Suppressor macrophage (primary cell): ENCODE measurements around the gene TSPAN19.

Experiments used
- DNase-seq, 4 experiments: peaks; one replicate each; pipeline ENCODE4 v3.0.0-alpha.2; 2020 to 2022

TSPAN19 gene

GRCh38 chr12:85000729-85001128 is 35.3 kb downstream of the TSPAN19 start:
- DNase-seq, result no peak

- no peak for DNase-seq
Measured at GRCh38 chr12:84998341-84998740, 37.7 kb downstream of the TSPAN19 start.

- no peak for DNase-seq
Measured at GRCh38 chr12:84996759-84997158, 39.3 kb downstream of the TSPAN19 start.

GRCh38 chr12:84995641-84996040 is 40.4 kb downstream of the TSPAN19 start:
- no peak for DNase-seq

- no peak for DNase-seq
Measured at GRCh38 chr12:84994426-84994825, 41.7 kb downstream of the TSPAN19 start.

- DNase-seq, result no peak
Measured at GRCh38 chr12:84986586-84986985, 49.5 kb downstream of the TSPAN19 start.

GRCh38 chr12:84986117-84986516 is 50.0 kb downstream of the TSPAN19 start:
- no peak for DNase-seq

GRCh38 chr12:84983289-84983688 is 52.8 kb downstream of the TSPAN19 start:
- DNase-seq, result no peak

DNA sequence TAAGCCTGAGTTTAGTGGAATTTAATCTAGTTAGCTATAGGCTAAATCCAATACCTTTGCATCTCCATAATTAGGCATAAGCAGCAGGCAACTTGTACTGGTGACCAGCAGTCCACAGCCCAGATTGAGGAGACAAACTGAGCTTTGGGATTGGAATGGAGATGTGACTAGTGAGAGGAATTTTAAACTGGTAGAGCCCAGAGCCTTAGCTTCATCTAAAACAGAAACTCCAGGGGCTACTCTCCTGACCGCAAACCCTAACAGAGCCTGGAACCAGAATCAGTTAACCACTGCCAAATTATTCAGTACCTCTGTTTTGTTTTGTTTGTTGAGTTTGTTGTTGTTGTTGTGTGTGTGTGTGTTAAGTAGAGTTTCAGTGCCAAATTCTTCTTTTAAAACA is 53.2 kb downstream of the TSPAN19 start:
- DNase-seq, result no peak

DNA sequence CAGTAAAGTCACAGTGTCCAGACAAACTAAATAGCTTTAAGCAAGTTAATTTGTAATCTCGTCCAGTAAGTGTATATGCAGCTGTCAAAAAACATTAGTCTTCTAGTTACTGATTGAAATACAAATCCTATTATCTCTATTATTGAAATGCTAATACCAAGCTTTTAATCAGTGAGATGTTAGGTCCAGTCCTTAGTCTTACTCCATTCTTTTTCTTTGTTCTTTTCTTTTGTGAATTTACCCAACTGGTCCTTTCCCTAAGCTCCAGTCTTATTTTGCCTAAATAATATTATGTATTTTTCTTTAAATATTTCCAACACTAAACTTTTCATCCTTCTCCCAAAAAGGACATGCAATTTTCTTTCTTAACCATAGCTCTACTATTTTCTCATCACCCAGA is 57.2 kb downstream of the TSPAN19 start:
- DNase-seq, result no peak

DNA sequence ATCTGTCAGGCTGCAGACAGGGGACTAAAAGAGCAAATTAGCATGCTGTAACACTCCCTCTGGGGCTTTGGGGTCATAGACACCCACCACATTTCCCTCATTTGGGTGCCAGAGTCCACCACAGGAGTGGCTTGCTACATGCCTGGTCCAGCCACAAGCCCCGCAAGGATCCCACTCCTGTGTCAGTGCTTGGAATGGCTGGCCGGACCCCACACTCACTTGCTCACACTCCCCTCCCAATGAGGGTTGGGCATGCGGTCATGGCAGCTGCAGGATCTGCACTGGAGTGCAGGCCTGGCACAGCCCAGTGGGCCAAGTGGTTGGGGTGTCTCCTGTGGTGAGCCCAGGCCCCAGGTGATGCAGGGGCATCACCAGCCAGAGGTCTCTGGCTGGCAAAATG is 59.9 kb downstream of the TSPAN19 start:
- no peak for DNase-seq

DNA sequence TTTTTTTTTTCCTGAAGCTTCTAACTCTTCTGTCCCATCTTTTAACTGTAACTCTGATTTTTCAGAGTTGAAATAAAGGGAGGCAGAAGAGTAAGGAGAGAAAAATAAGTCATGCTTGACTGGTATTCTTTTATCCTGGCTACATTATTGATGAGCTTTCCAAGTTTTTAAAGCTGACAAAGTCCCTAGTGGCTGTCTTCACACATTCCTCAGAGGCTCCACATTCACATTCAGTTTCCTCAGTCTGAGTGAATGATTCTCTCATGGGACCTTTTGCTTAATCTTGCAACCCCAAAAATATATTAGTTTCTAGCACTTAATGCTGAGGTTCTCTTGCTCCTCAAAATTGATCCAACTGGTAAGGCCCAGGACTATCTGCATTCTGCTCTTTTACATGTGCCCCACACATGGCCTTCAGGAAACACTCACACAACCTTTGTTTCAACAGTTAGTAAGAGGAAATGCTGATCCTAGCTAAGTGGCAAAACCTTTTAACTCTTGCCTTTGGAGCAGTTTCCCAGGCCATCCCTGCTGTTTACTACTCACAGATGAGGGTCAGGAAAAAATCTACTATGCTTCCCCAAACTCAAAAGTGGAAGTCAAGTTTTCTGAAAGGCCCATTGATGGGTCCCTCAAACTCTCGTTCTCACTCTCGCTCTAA is 61.8 kb downstream of the TSPAN19 start:
- DNase-seq, result no peak

DNA sequence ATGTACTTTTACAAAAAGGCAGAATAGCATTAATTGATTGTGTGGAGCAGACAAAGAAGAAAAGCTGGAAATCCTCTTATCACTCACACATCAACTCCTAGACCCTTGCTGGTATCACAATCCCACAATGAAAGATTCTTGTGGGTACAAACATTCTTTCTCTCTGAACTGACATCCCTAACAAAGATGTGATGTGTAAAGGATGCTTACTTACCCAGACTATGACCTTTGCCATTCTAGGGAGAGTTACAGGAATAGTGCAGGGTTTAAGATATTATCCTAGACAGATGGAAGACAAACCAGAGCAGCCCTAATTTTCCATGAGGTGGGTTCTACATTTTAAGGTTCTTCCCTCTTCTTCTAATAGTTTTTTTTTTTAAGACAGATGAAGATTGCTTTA is 63.1 kb downstream of the TSPAN19 start:
- DNase-seq, result no peak

DNA sequence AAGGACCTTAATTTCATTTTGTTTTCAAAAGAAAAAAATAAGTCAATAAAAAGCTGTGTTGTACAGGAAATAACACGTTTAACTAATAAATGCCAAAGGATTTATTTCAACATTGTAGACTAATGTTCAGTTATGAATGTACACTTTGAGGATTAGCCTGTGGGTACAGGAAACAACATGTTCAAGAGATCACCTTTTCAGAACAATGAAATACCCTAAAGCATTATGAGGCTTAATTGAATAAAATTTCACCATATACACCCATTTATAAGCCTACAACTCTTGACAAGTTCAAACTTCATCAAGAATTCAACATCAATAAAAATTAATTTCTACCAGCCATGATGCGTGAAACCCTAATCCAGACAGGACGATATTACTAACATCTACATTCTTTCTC is 66.9 kb downstream of the TSPAN19 start:
- no peak for DNase-seq
